NCI-H2081 (cell line): ENCODE results near the gene CHD2.
"Not testable (repeated sequence)": the region's sequence is repeated elsewhere in the genome, so short reads cannot be mapped to it uniquely, and the experiment has no call there.

Experiments used
- DNase-seq, 2 experiments: peaks; one replicate each; lab custom pipeline; 2025; lab: John Stamatoyannopoulos, UW

The CHD2 gene

DNA sequence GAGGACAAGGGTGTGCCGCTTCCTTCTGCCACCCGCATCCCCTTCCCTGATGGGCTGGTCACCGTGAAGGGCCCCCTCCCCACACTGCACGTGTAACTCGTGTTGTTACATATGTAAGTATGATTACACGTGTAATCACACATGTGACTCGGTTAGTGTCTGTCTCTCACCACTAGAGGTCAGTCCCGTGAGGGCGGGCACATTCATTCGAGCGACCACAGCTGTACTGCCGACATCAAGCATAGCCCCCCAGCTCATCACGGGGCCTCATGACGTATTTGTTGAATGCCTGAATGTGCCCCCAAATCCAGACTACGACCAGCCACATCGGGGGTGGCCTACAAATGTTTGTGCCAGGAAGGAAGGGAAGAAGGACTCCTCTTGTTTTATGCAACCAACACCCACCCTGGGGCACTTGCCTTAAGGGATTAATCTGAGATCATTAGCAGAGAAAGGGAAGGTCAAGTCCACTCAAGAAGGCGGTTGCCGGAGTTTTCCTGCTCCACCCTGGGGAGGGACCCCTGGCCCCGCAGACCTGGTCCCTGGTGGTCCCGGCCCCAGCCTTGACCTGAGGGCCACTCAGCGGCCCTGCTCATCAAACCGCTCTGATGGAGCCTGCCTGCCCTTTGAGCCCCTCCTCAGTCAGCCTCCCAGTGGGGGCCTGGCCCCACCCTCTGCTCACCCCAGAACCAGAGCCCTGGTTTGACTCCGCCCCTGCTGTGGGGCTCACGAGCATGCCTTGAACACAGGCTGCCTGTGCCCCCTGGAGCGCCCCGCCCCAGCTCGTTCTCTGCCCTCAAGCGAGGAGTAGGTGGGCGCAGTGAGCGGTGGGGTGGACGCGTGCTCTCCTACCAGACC lies 136.1 kb downstream of the CHD2 start:
- DNase-seq, result peak in 1 of 2 experiments; percentile 47

DNA sequence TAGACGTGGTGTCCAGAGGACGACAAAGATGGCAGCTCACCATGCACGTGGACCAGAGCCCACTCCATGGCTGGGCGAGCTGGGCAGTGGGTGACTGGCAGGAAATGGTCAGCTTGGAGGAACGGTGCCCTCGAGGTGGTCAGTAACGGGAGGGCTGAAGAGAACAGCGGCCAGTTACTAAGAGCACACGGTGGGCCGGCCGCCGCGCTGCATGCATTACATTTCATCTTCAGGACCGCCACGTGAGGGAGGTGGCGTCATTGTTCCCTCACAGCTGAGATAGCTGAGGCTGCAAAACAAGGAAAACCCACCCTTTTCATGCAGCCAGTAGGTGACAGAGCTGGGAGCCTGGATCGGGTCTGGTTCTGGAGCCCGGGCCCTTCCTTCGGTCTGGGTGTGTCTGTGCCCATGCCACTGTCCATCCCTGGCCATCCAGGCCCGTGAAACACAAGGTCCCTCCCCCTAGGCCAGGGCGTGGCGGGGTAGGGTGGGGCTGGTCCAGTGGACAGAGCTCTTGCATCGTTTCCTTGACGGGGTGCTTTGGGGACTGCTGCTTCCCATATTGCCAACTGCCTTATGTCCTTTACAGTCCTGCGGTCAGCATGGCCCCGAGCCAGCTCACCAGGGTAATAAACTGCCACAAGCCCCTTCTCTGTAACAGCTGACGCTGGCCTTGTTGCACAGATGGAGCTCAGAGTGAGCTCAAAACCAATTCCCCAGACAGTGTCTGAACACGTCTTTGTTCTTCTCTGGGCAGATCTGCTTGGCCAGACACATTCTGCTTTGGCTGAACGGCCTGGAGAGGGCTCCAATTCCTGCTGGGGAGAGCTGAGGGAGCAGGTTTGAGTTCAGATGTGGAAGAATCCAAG lies 137.1 kb downstream of the CHD2 start:
- DNase-seq, result no peak

DNA sequence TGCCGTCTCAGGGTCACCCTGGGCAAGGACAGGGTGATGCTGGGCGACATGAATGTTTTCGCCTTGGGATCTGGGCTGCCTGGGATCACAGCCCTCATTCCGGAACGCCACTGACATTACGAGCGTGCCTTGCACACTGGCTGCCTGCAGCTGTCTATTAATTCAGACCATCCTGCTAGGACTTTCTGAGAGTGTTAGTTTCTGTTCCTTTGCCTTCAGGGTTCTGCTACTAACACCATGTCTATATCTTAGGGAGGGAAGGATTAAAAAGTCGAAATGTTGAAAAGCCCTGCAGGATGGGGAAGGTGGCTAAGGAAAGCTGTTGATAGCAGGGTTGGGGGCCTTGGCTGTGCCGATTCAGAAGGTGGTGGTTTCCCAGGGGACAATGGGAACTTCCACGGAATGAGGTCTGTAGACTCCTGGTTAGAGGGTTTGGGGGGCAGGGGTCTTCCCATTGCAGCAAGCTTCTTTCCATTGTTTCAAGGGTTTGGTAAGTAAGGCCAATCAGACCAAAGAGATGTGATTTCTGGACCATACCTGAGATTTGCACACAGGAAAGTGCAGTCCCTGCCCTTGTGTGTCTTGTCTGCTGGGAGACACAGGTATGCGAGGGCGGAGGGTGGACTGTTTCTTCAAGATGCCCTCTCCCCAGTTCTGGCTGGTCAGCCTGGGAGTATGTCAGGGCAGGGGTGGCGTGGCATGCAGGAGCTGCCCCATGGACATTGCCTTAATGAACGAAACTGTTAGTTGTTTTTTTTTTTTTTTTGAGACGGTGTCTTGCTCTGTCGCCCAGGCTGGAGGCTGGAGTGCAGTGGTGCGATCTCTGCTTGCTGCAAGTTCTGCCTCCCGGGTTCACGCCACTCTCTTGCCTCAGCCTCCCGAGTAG lies 137.9 kb downstream of the CHD2 start:
- DNase-seq, result no peak

DNA sequence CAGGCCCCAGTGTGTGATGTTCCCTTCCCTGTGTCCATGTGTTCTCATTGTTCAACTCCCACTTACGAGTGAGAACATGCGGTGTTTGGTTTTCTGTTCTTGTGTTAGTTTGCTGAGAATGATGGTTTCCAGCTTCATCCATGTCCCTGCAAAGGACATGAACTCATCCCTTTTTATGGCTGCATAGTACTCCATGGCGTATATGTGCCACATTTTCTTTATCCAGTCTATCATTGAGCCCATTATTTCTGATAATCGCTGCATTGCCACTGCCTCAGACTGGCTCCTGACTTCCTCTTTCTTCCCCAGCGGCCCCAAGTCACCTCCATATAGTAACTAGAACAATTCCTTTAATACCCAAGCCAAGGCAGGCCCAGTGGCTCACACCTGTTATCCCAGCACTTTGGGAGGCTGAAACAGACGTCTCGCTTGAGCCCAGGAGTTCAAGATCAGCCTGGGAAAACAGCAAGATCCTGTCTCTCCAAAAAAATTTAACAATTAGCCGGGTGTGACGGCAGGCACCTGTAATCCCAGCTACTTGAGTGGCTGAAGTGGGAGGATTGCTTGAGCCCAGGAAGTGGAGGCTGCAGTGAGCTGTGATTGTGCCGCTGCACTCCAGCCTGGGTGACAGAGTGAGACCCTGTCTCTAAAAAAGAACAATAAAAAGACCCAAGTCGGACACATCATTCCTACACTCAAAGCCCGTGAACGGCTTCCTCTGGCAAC lies 139.6 kb downstream of the CHD2 start:
- not testable (repeated sequence) for DNase-seq

DNA sequence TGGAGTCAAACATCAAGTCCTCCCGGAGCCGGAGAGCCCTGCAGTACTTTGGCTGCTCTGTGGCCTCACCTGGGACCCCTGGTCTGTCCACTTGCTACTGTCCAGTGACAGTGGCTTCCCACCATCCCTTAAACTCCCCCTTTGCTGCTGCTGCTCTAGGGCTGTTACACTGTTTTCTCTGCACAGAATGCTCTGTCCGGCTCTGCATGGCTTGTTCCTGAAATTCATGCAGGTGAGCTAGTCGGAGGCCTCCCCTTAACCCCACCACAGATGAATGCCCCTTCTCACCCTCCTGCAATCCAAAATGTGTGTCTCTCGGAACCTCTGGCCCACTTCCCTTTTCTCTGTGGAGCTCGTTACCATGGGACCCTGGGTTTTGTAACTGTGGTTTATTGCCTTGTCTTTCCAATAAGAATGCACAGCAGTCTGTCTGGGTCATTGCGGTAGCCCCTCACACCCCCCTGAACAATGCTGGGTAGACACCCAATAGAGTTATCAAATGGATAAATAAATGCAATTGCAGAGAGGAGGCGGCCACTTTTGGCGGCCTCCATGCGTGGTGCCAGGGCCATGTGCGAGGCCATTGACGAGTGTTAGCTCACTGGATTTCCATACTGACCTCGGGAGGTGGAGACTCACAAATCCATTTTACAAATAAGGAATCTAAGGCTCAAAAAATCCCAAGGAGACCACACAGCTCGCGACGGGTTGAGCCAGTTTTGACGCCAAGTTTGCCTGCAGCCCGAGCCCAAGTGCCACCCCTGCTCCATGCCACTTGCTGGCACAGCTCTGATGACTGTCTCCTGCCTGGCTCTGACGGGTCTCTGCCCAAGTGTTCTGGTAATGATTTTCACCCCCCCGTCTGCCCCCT lies 140.4 kb downstream of the CHD2 start:
- no peak for DNase-seq

DNA sequence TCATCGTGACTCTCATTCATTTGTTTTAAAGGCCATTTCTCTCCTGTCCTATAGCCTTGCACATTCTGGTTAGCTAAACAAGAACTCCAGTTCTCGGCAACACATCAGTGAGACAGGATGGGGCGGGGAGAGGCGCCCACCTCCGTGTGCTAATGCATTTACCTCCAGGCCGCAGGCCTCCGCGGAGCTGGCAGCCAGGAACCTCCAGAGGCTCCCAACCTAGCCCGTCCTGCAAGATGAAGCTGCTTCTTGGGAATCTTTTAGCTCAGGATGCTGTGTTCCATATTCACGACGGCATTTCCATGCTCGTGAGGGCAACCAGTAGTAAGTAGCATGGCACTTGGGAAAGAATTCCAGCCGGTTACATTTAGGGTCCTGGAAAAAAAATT lies 141.0 kb downstream of the CHD2 start:
- no peak for DNase-seq

DNA sequence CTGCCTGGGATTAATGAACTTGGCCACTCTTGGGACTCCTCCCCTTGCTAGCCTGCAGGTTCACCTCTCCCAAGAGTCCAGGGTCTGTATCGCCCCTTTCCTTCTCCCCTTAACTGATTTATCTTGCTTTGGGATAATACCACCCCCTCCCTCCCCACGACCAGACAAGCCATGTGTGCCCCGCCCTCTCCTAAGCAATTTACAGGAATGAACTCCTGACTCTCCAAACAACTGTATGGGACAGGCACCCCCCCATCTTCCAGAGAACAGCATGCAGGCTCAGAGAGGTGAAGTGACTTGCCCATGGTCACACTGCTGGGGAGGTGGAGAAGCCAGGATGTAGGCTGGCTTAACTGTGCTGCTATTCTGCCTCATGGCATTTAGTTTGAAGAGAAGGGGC lies 142.1 kb downstream of the CHD2 start:
- DNase-seq, result no peak

DNA sequence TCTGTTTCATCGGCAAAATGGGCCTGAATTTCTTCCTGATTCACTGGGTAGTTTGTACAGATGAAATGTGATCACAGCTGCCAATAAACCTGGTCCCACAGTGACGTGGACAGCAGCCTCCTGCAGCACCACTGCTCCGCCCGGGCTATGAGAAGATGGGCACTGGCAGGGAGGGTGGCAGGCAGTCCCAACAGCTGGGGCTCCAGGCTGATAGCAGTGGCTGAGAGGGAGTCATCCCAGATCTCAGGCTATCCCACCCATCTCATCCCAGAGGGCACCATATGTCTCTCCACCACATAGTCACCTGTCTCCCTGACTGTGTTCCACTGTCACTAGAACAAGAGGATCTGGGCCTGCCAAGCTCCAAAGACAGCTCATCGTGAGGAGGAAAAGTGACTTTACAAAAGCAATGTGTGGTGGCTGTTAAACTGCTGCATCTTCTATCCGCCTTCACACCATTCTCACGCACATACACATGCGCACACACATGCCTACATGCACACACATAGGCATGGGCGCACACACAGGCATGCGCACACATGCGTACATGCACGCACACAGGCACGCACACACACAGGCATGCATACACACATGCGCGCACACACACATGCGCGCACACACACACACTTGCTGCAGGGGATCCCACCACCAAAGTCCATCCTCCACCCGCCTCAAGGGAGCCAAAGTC lies 142.7 kb downstream of the CHD2 start:
- no peak for DNase-seq

DNA sequence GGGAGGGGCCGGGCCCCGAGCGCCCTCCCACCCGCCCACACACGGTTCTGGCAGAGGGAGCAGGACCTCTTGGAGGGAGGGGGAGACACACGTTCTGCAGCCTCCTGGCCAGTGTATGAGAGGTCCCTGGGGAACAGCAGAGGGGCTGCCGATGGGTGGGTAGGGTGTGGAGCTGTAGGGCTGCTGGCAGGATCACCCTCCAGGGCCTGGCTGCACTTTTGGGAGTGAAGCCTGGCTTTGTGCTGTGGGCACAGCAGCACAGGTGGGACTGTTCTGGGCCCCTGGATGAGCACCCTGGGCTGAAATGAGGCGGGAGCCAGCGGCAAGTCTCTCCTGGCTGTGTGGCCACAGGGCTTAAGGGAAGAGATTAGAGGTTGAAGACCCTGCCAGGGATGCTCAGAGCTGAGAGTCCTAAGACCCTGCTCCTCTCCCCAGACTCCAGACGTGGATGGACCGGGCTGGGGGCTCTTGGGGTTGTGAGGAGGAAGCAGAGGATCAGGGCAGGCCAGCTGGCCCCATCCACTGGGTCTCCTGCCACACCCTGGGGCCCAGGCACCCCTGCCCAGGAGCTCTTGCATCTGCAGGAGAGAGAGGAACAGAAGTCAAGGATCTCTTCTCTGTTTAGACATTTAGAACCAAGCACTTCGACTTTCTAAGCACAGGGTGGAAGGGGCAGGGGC lies 143.6 kb downstream of the CHD2 start:
- no peak for DNase-seq

DNA sequence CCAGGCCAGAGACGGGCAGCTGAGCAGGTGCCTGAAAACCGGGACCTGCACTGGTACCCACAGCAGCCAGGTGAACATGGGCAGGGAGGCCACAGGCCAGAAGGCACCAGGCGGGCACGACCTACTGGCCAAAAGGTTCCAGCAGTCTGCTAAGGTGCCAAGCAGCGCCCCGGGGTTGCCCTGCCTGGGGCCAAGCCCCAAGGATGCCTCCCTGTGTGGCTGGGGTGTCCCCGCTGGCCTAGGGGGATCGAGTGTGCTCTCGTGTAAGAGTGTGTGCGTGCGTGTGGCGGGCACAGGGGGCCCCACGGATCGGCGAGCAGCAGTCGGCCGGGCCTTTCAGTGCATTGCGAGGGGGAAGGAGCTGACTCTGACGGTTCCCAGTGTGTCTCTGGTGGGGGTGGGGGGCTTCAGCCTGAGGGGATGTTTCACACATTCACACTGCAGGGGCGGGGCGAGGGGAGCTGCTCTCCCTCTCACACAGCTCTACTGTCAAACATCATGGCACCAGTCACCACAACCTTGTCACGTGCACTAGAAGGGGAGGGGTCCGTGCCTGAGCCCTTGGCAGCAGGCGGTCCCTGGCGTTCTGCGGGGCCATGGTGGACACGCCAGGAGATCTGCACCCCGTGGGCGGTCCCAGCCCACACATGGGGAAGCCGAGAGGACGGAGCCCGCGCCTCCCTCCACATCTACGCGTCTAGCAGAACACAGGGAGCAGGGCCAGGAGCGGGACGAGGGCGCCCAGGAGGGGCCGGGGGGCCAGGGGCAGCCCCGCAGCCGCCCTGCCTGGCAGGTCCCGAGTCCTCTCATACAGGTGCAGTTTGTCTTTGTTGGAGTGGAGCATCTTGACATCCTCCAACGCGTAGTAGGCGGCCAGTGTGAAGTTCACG lies 144.4 kb downstream of the CHD2 start:
- DNase-seq, result no peak

DNA sequence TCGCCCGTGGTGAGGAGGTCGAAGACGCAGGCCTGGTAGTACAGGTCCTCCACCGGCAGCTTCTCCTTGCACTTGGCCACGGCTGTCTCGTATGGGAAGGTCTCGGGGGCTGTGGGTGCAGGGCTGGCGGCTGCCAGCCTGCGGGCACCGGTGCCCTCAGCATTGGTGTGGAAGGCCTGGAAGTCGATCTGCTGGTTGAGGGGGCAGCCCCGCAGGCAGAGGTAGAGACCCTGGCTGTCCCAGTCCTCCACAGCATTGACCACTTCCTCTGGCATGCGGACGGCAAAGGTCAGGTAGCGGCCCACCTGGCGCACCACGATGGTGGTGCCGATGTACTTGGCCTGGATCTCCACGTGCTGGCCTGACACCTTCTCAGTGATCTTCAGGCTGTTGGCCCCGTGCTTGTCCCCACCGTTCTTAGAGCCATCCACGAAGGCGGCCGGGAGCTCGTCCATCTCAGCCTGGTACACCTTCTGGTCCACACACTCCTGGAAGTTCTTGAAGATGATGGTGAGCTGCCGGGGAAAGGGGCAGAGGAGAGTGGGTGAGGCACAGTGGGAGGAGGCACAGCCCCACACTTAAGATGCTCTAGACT lies 145.2 kb downstream of the CHD2 start:
- DNase-seq, result no peak

DNA sequence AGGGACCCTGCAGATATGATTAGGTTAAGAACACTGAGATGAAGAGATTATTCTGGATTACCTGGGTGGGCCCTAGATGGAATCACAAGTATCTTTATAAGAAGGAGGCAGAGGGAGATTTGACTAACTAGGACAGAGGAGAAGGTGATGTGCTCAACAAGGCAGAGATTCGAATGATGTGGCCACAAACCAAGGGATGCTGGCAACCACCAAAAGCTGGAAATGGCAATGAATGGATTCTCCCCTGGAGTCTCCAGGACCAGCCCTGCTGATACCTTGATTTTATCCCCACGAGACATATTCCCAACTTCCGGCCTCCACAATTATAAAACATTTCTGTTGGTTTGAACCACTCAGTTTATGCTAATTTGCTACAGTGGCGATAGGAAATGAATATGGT lies 146.0 kb downstream of the CHD2 start:
- no peak for DNase-seq

DNA sequence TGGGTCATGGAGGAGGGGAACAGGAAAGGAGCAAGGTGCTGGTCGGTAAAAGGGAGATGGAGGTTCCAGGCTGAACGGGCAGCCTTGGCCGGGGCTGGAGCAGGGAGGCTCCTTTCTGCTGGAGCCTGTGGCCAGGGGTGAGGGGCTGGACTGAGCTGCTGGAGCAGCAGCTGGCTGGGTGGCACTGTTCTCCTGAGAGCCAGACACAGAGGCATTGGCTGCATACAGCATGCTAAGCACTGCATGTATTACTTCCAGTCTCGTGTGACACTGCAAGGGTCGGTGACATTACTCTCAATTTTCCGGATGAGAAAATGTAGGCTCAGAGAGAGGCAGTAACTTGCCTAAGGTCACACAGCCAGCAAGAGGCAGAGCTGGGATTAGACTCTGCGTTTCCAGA lies 146.6 kb downstream of the CHD2 start:
- DNase-seq, result no peak

DNA sequence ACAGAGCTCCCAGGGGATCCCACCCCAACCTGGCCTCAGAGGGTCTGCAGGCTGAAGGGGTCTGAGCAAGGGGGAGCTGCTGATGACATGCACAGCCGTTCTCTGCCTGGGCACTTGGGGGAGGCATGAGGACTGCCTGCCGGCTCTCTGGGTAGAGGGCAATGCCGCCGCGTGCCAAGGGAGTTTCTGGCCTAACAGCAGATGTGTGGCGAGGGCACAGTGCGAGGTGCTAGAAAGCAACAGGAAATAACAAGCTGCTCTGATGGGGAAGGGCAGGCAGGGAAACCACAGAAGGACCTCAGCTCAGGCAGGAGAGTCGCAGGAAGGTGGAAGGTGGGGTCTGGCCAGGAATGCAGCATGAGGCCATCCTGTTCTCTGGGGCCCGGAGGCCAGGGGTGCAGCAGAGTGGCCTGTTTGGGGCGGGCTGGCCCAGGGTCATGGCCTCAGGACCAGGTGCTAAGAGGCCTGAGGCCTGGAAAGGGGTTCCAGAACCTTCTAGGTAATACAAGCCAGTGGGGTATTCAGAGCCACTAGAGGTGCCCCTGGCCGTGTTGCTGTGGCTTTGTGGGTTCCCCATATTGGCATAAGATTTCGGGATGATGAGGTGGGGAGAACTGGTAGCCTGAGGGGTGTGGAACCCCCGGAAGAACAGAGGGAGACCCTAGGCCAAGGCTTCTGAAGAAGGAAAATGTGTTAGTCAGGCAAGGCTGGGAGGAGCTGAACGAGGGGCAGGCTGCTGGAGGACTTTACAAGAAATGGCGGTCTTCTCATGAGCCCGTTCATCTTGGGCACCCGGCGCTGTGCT lies 147.7 kb downstream of the CHD2 start:
- DNase-seq, result no peak

DNA sequence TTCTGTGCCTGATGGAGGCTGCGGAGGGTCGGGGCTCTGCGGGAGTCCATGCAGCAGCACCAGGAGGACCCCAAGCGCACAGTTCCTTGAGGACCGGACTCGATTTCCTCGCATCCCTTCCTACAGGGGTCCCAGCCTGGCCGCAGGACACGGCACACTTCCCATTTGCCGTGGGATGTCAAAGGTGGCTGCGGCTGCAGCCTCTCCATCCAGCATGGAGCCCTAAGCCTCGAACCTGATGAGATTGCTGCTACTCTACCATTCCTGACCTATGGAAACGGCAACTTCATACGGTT lies 148.2 kb downstream of the CHD2 start:
- DNase-seq, result no peak

DNA sequence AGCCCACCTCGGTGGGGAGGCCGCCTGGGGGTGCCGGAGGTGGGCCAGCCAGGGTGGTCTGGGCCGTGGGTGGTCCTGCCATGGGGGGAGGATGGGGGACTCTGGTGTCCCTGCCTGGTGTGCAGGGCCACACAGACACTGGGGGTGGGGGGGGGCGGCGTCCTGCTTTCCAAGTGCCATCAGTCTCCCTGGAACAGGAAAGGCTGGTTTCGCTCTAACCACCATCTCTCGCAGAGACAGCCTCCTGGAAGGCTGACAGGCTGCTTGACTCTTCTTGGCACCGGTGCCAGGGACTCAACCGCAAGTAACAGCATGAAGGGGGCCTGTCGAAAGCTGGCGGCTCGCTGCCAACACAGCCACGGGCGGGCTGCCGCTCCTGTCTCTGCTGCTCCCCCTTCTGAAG lies 148.6 kb downstream of the CHD2 start:
- no peak for DNase-seq

DNA sequence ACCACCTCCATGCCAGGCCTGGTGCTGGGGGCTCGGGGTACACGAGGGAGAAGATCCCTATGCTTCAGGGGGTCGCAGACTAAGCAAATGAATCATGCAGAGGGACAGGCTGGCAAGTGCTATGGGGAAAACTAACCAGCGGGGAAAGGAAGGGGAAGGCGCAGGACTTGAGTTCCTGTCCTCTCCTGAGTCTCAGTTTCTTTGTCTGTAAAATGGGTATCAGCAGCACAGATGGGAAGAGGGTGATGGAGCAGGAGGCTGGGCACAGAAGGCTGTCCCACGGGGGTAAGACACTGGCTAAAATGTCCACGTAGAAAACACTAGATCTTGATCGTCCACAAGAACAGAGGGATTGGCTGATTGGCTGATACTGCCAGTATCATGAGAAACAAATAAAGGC lies 149.1 kb downstream of the CHD2 start:
- no peak for DNase-seq
